Neural crest cell (in vitro differentiated cells): ENCODE data around the gene PHF19. TPM values are rescaled to one million over a fixed set of nuclear protein-coding genes. Genes with fewer than 3 reads are reported as not detected.

Experiments used
- DNase-seq: peaks from one replicate; pipeline ENCODE4 v3.0.0; 2021; ENCODE audit warnings: low read depth, mixed read lengths, low spot score
- H3K27ac Mint-ChIP-seq: one replicate; pipeline ENCODE4 v1.8.0; 2021; ENCODE audit warnings: mild to moderate bottlenecking, mixed read lengths; ENCODE audit not compliant: unreplicated experiment
- H3K27me3 Mint-ChIP-seq: 2 replicates; pipeline ENCODE4 v1.8.0; 2021; ENCODE audit warnings: low read depth, mild to moderate bottlenecking, mixed read lengths
- H3K36me3 Mint-ChIP-seq: 2 replicates; pipeline ENCODE4 v1.8.0; 2021; ENCODE audit warnings: low read depth, mild to moderate bottlenecking, mixed read lengths
- H3K4me1 Mint-ChIP-seq: 2 replicates; pipeline ENCODE4 v1.8.0; 2021; ENCODE audit warnings: mixed read lengths
- H3K4me3 Mint-ChIP-seq: one replicate; pipeline ENCODE4 v1.8.0; 2021; ENCODE audit warnings: mild to moderate bottlenecking, mixed read lengths
- H3K9me3 Mint-ChIP-seq: 2 replicates; pipeline ENCODE4 v1.8.0; 2021; ENCODE audit warnings: mixed read lengths
- CTCF ChIP-seq: fragments of 200-600 bp; sonication (generic); conservative IDR thresholded peaks from 2 replicates; pipeline ENCODE4 v1.5.0; 2021; ENCODE audit warnings: antibody characterized with exemption, mild to moderate bottlenecking
- total RNA-seq: library from RNA; stranded (reverse); gene quantifications from 2 replicates; pipeline ENCODE4 v1.2.1, GENCODE V29; 2021

Gene PHF19
- total RNA-seq, 1 donor from 2014 or later = 110 TPM

- H3K4me3 Mint-ChIP-seq = no peak overlapping the region
- peaks cover 23% of the 10 kb centered on the region for H3K4me1 Mint-ChIP-seq
- peaks cover 7% of the 10 kb centered on the region for H3K36me3 Mint-ChIP-seq
- DNase-seq = no peak
- H3K27me3 Mint-ChIP-seq = no peaks in the 10 kb centered on the region
- no peak overlapping the region for H3K27ac Mint-ChIP-seq
- no peaks in the 10 kb centered on the region for H3K9me3 Mint-ChIP-seq
- TF ChIP-seq CTCF = no peak
Measured at GRCh38 chr9:120855827-120856670, 20.9 kb downstream of the PHF19 start.

DNA sequence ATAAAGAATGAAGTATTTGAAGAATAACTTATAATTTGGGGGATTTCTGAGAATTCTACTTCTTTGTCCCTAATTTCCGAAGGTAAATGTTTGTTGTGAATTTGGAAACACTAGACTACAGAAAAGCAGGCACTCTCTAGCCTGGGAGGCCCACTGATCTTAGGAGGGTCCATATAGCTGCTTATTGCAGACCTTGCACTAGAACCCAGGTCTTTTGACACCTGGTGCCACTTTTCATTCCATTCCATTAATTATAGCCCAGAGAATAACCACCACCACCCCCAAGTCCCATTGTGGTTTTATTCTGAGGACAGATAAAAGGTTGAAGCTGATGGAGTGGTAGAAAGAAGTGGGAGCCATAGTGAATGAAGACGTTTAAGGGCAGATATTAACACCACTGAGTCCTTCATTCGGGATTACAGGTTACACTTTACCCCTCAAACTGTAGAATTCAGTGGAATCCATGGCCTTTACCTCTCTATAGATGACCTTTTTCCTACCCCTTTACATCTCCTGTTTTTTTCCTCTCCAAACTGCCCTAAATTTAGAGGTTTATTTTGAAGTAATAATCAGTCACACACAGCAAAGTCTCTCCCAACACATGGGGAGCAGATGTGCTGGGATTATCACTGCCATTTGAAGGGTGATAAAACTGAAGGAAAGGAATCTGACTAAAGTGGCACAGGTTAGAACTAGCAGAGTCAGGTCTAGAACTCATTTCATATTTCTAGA, 22.2 kb downstream of the PHF19 start:
- no peak for DNase-seq
- Mint-ChIP-seq H3K36me3 (no peaks in the 10 kb centered on the region), H3K27me3 (no peaks in the 10 kb centered on the region), H3K27ac (no peak overlapping the region), H3K9me3 (no peaks in the 10 kb centered on the region), H3K4me3 (no peak overlapping the region), H3K4me1 (peaks cover 25% of the 10 kb centered on the region)
- TF ChIP-seq CTCF = no peak

- no peak for TF ChIP-seq CTCF
- Mint-ChIP-seq H3K4me1 (peaks cover 25% of the 10 kb centered on the region), H3K27ac (no peak overlapping the region), H3K36me3 (no peaks in the 10 kb centered on the region), H3K27me3 (no peaks in the 10 kb centered on the region), H3K4me3 (no peak overlapping the region), H3K9me3 (no peaks in the 10 kb centered on the region)
- no peak for DNase-seq
Measured at GRCh38 chr9:120853198-120853597, 23.8 kb downstream of the PHF19 start.

- no peak for TF ChIP-seq CTCF
- H3K4me1 Mint-ChIP-seq = peaks cover 25% of the 10 kb centered on the region
- peak overlapping the region; percentile 94 for H3K27ac Mint-ChIP-seq
- H3K27me3 Mint-ChIP-seq = no peaks in the 10 kb centered on the region
- no peak overlapping the region for H3K4me3 Mint-ChIP-seq
- no peak for DNase-seq
- no peaks in the 10 kb centered on the region for H3K36me3 Mint-ChIP-seq
- H3K9me3 Mint-ChIP-seq = no peaks in the 10 kb centered on the region
Measured at GRCh38 chr9:120852240-120853010, 24.6 kb downstream of the PHF19 start.

GRCh38 chr9:120851449-120851848, 25.5 kb downstream of the PHF19 start:
- Mint-ChIP-seq H3K9me3 (no peaks in the 10 kb centered on the region), H3K27ac (peak overlapping the region; percentile 94), H3K27me3 (no peaks in the 10 kb centered on the region), H3K4me1 (peaks cover 25% of the 10 kb centered on the region), H3K4me3 (peak overlapping the region; percentile 10), H3K36me3 (no peaks in the 10 kb centered on the region)
- DNase-seq = no peak
- no peak for TF ChIP-seq CTCF
